Measurements from ENCODE around the gene PCDHA8.
"Not testable (repeated sequence)": the region's sequence is repeated elsewhere in the genome, so short reads cannot be mapped to it uniquely, and the experiment has no call there.

PCDHA8 gene

DNA sequence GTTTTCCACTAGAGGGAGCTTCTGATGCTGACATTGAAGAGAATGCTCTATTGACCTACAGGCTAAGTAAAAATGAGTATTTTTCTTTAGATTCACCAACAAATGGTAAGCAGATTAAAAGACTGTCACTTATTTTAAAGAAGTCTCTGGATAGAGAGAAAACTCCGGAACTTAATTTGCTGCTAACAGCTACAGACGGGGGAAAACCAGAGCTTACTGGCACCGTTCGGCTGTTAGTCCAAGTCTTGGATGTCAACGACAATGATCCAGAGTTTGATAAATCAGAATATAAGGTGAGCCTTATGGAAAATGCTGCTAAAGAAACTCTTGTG is 28.5 kb downstream of the PCDHA8 start:
- no peak for DNase-seq (ENCODE audit: low read depth, low spot score)

GRCh38 chr5:140870221-140871201 is 29.5 kb downstream of the PCDHA8 start:
- no peak for DNase-seq (ENCODE audit: low read depth, low spot score)

- DNase-seq (ENCODE audit: low read depth, low spot score), result peak; percentile 49
These were observed 34.4 kb downstream of the PCDHA8 start, which contains the start of gene PCDHA12 for GRCh38 chr5:140875085-140876065. TSS of gene PCDHA12 (plus strand) at chr5:140875308. CDS start at chr5:140875473, 165 bp downstream.

DNA sequence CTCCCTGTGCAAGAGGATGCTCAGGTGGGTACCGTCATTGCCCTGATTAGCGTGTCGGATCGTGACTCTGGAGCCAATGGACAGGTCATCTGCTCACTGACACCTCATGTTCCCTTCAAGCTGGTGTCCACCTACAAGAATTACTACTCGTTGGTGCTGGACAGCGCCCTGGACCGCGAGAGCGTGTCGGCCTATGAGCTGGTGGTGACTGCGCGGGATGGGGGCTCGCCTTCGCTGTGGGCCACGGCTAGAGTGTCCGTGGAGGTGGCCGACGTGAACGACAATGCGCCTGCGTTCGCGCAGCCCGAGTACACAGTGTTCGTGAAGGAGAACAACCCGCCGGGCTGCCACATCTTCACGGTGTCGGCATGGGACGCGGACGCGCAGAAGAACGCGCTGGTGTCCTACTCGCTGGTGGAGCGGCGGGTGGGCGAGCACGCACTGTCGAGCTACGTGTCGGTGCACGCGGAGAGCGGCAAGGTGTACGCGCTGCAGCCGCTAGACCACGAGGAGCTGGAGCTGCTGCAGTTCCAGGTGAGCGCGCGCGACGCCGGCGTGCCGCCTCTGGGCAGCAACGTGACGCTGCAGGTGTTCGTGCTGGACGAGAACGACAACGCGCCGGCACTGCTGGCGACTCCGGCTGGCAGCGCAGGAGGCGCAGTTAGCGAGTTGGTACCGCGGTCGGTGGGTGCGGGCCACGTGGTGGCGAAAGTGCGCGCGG is 35.7 kb downstream of the PCDHA8 start:
- DNase-seq (ENCODE audit: low read depth, low spot score), result not testable (repeated sequence)

- no peak for DNase-seq (ENCODE audit: low read depth, low spot score)
These were observed 36.2 kb downstream of the PCDHA8 start for GRCh38 chr5:140877262-140877581.

DNA sequence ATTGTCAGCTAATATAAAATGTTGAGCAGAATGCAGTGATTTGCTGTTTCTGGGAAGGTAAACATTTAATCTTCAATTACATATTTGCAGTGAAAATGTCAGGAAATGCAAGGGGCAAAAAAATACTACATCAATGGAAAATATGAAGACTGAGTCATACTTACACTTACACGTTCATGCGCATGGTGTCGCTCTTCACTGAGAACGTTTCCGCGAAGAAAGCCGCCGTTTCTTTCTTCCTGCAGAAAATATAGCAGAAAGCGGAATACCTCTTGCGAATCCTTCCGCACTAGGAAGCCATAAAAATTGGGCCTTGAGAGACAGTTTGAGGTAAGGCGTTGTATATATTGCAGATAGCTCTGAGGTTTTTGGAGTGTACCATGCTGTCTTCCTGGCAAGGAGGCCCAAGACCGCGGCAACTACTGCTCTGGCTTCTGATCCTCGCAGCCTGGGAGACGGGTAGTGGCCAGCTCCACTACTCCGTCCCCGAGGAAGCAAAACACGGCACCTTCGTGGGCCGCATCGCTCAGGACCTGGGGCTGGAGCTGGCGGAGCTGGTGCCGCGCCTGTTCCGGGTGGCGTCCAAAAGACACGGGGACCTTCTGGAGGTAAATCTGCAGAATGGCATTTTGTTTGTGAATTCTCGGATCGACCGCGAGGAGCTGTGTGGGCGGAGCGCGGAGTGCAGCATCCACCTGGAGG is 41.1 kb downstream of the PCDHA8 start, which contains the start of gene PCDHA13:
TSS of gene PCDHA13 (plus strand) at position 236 of the 702 bp plus-strand sequence. CDS start at position 381, 145 bp downstream.
- DNase-seq (ENCODE audit: low read depth, low spot score), result peak; percentile 29

GRCh38 chr5:140882591-140882899 is 41.6 kb downstream of the PCDHA8 start:
- DNase-seq (ENCODE audit: low read depth, low spot score), result peak; percentile 53

DNA sequence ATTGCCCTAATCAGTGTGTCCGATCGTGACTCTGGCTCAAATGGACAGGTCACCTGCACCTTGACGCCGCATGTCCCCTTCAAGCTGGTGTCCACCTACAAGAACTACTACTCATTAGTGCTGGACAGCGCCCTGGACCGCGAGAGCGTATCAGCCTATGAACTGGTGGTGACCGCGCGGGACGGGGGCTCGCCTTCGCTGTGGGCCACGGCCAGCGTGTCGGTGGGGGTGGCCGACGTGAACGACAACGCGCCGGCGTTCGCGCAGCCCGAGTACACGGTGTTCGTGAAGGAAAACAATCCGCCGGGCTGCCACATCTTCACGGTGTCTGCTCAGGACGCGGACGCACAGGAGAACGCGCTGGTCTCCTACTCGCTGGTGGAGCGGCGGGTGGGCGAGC is 42.4 kb downstream of the PCDHA8 start:
- no peak for DNase-seq (ENCODE audit: low read depth, low spot score)

DNA sequence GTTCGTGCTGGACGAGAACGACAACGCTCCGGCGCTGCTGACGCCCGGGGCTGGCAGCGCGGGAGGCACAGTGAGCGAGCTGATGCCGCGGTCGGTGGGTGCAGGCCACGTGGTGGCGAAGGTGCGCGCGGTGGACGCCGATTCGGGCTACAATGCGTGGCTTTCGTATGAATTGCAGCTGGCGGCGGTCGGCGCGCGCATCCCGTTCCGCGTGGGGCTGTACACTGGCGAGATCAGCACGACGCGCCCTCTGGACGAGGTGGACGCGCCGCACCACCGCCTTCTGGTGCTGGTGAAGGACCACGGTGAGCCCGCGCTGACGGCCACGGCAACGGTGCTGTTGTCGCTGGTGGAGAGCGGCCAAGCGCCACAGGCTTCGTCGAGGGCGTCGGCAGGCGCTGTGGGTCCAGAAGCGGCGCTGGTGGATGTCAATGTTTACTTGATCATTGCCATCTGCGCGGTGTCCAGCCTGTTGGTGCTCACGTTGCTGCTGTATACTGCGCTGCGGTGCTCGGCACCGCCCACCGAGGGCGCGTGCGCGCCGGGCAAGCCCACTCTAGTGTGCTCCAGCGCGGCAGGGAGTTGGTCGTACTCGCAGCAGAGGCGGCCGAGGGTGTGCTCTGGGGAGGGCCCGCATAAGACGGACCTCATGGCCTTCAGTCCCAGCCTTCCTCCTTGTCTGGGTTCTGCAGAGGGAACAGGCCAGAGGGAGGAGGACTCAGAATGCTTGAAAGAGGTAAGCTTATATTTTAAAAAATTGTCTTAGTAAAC is 43.1 kb downstream of the PCDHA8 start:
- no peak for DNase-seq (ENCODE audit: low read depth, low spot score)
